ENCODE results near the gene EXOSC5.

Gene EXOSC5

DNA sequence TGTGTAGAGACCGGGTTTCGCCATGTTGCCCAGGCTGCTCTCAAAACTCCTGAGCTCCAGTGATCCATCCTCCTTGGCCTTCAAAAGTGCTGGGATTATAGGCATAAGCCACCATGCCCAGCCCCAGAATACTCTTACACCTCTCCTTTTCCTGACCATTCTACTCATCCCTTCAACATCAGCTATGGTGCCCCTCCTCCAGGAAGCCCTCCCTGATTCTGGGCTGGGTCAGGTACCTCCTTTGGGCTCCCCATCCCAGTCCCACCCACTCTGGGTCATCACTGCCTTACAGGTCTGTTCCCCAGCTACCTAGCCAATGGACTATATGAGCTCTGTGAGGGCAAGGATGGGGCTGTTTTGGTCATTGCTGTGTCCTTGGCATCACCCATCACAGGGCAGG lies 53.0 kb downstream of the EXOSC5 start:
- Histone ChIP-seq H3F3A (ENCODE audit: low read depth) (no peaks in the 10 kb centered on the region), H3K36me3 (ENCODE audit: insufficient read depth, low read length) (peaks cover 59% of the 10 kb centered on the region; the same call in 1 of the 2 replicates), H3K9me3 (ENCODE audit: insufficient read depth, low read depth, low read length) (no peaks in the 10 kb centered on the region), H3K79me2 (ENCODE audit: insufficient read depth, low read length) (peaks cover 58% of the 10 kb centered on the region), H3K9me2 (replicated peaks; ENCODE audit: low read depth, low read length) (no peaks in the 10 kb centered on the region), H4K20me1 (ENCODE audit: insufficient read depth, low read length, poor library complexity, severe bottlenecking) (peaks cover 32% of the 10 kb centered on the region), H3K27me3 (ENCODE audit: insufficient read depth, low read length, poor library complexity, severe bottlenecking) (no peaks in the 10 kb centered on the region), H3K4me2 (ENCODE audit: low read depth, low read length, poor library complexity, severe bottlenecking) (no peak overlapping the region), H3K4me1 (ENCODE audit: insufficient read depth, low read length, poor library complexity, severe bottlenecking) (peaks cover 18% of the 10 kb centered on the region), H3K4me3 (ENCODE audit: low read length, poor library complexity, severe bottlenecking) (no peak overlapping the region), H3K9ac (ENCODE audit: low read depth, low read length, poor library complexity, severe bottlenecking) (no peak overlapping the region), H2AFZ (ENCODE audit: low read length) (no peak overlapping the region)
- no peak for TF ChIP-seq EZH2phosphoT487 (IDR thresholded peaks at IDR 0.05; ENCODE audit: borderline replicate concordance)
- TF ChIP-seq, protein P1, sequence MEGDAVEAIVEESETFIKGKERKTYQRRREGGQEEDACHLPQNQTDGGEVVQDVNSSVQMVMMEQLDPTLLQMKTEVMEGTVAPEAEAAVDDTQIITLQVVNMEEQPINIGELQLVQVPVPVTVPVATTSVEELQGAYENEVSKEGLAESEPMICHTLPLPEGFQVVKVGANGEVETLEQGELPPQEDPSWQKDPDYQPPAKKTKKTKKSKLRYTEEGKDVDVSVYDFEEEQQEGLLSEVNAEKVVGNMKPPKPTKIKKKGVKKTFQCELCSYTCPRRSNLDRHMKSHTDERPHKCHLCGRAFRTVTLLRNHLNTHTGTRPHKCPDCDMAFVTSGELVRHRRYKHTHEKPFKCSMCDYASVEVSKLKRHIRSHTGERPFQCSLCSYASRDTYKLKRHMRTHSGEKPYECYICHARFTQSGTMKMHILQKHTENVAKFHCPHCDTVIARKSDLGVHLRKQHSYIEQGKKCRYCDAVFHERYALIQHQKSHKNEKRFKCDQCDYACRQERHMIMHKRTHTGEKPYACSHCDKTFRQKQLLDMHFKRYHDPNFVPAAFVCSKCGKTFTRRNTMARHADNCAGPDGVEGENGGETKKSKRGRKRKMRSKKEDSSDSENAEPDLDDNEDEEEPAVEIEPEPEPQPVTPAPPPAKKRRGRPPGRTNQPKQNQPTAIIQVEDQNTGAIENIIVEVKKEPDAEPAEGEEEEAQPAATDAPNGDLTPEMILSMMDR (conservative IDR thresholded peaks at IDR 0.05; ENCODE audit: low read length): no peak

DNA sequence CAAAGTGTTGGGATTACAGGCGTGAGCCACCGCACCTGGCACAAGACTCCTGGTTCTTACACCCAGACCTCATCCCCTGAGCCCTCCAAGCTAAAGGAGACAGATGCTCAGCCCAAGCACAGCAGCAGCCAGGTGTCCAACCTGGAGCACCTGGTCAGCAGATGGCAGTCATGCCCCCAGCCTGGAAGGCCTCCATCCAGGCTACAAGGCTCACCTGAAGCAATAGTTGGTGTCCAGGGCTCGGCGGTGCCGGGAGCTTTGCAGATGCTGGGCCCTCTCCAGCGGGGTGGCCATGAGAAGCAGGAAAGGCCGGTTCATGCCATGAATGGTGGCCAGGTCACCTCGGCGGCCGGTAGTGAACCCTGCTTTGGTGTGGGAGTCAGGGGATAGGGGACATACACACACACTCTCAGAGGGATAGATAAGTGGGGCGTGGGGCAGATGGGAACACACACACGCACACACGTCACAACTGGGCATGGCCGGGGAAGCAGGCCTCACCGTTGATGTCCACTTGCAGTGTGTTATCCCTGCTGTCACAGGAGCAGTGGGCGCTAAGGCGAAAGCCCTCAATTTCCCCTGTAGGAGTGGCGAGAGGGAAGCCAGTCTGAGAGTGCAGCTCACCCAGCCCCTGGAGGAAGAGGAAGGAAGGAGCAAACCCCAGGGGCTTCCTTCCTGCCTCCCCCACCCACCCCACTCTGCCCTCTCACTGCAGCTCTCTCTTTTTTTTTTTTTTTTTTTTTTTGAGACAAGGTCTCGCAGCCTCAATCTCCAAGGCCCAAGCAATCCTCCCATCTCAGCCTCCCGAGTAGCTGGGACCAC lies 55.3 kb downstream of the EXOSC5 start:
- no peak for TF ChIP-seq EZH2phosphoT487 (IDR thresholded peaks at IDR 0.05; ENCODE audit: borderline replicate concordance)
- TF ChIP-seq, protein P1 (conservative IDR thresholded peaks at IDR 0.05; ENCODE audit: low read length): no peak
- Histone ChIP-seq H3K36me3 (ENCODE audit: insufficient read depth, low read length) (peaks cover 66% of the 10 kb centered on the region; the same call in 1 of the 2 replicates), H3K9ac (ENCODE audit: low read depth, low read length, poor library complexity, severe bottlenecking) (no peak overlapping the region), H3K9me2 (replicated peaks; ENCODE audit: low read depth, low read length) (no peaks in the 10 kb centered on the region), H3K9me3 (ENCODE audit: insufficient read depth, low read depth, low read length) (no peaks in the 10 kb centered on the region), H3K4me2 (ENCODE audit: low read depth, low read length, poor library complexity, severe bottlenecking) (no peak overlapping the region), H3K4me1 (ENCODE audit: insufficient read depth, low read length, poor library complexity, severe bottlenecking) (peaks cover 13% of the 10 kb centered on the region), H3K27me3 (ENCODE audit: insufficient read depth, low read length, poor library complexity, severe bottlenecking) (no peaks in the 10 kb centered on the region), H3K4me3 (ENCODE audit: low read length, poor library complexity, severe bottlenecking) (no peak overlapping the region), H4K20me1 (ENCODE audit: insufficient read depth, low read length, poor library complexity, severe bottlenecking) (peaks cover 27% of the 10 kb centered on the region), H2AFZ (ENCODE audit: low read length) (no peak overlapping the region), H3F3A (ENCODE audit: low read depth) (no peaks in the 10 kb centered on the region), H3K79me2 (ENCODE audit: insufficient read depth, low read length) (peaks cover 43% of the 10 kb centered on the region; the same call in 1 of the 2 replicates)

DNA sequence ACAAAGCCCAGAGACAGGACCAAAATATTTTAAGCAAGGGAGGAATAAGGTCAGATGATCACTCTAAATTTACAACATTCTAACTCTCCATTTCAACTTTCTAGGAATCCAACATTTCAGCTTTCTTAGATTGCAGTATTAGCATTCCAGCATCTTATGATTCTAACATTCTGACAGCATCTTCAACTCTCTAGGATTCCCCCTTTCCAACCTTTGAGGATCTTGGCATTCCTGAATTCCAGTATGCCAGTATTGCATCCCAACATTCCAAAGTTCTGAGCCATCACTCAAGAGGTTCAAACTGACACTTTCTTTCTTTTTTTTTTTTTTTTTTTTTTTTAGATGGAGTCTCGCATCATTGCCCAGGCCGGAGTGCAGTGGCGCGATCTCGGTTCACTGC lies 57.2 kb downstream of the EXOSC5 start:
- Histone ChIP-seq H3F3A (ENCODE audit: low read depth) (no peaks in the 10 kb centered on the region), H3K27me3 (ENCODE audit: insufficient read depth, low read length, poor library complexity, severe bottlenecking) (no peaks in the 10 kb centered on the region), H2AFZ (ENCODE audit: low read length) (no peak overlapping the region), H3K4me3 (ENCODE audit: low read length, poor library complexity, severe bottlenecking) (no peak overlapping the region), H3K36me3 (ENCODE audit: insufficient read depth, low read length) (peaks cover 69% of the 10 kb centered on the region; the same call in 1 of the 2 replicates), H3K79me2 (ENCODE audit: insufficient read depth, low read length) (peaks cover 31% of the 10 kb centered on the region; the same call in 1 of the 2 replicates), H4K20me1 (ENCODE audit: insufficient read depth, low read length, poor library complexity, severe bottlenecking) (peaks cover 23% of the 10 kb centered on the region), H3K4me2 (ENCODE audit: low read depth, low read length, poor library complexity, severe bottlenecking) (no peak overlapping the region), H3K9me3 (ENCODE audit: insufficient read depth, low read depth, low read length) (no peaks in the 10 kb centered on the region), H3K9me2 (replicated peaks; ENCODE audit: low read depth, low read length) (no peaks in the 10 kb centered on the region), H3K9ac (ENCODE audit: low read depth, low read length, poor library complexity, severe bottlenecking) (no peak overlapping the region), H3K4me1 (ENCODE audit: insufficient read depth, low read length, poor library complexity, severe bottlenecking) (peaks cover 13% of the 10 kb centered on the region)
- TF ChIP-seq EZH2phosphoT487 (IDR thresholded peaks at IDR 0.05; ENCODE audit: borderline replicate concordance): no peak
- TF ChIP-seq, protein P1 (conservative IDR thresholded peaks at IDR 0.05; ENCODE audit: low read length): no peak
